ENCODE results near the gene DTNB.

Gene DTNB

DNA sequence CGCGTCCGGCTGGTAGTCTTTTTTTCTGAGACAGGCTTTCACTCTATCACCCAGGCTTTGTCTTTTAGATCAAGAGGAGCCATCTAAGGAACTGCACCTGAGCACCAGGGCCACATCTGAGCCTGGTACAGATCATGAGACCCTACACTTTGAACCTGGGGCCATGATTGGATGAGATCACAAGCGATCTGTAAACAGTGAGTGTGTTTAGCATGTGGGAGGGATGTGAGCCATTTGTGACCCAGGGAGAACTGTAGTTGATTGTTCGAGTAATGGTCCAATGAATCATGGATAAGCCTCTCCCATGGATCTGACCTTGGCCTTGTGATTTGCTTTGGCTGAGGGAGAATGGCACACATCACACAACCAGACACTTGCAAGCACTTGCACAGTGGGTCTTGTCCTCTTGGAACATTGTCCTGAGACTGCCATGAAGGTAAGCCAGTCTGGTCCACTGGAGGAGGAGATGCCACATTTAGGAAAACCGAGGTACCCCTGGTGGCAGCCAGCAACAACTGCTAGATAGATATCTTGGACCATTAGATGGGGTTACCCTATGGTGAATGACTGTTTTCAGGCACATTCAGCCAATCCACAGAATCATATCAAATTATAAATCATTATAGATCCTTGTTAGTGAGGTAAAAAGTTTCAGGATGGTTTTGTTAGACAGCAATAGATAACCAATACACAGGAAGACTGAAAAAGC, 19.5 kb upstream of the DTNB start:
- no peak overlapping the region for H3K4me2 ChIP-seq (ENCODE audit: low read length)
- H3K27me3 ChIP-seq (ENCODE audit: low read depth, low read length): peaks cover 13% of the 10 kb centered on the region
- no peak overlapping the region for H3K9ac ChIP-seq (ENCODE audit: low read length)
- no peak overlapping the region for H2AFZ ChIP-seq (ENCODE audit: low read depth, low read length)
- TF ChIP-seq EZH2phosphoT487 (IDR thresholded peaks at IDR 0.05; ENCODE audit: low read depth): no peak
- TF ChIP-seq, protein P1, sequence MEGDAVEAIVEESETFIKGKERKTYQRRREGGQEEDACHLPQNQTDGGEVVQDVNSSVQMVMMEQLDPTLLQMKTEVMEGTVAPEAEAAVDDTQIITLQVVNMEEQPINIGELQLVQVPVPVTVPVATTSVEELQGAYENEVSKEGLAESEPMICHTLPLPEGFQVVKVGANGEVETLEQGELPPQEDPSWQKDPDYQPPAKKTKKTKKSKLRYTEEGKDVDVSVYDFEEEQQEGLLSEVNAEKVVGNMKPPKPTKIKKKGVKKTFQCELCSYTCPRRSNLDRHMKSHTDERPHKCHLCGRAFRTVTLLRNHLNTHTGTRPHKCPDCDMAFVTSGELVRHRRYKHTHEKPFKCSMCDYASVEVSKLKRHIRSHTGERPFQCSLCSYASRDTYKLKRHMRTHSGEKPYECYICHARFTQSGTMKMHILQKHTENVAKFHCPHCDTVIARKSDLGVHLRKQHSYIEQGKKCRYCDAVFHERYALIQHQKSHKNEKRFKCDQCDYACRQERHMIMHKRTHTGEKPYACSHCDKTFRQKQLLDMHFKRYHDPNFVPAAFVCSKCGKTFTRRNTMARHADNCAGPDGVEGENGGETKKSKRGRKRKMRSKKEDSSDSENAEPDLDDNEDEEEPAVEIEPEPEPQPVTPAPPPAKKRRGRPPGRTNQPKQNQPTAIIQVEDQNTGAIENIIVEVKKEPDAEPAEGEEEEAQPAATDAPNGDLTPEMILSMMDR (IDR thresholded peaks at IDR 0.05; ENCODE audit: low read depth, low read length): no peak
- no peaks in the 10 kb centered on the region for H3K36me3 ChIP-seq (replicated peaks; ENCODE audit: low read depth, low read length)
- no peaks in the 10 kb centered on the region for H3K79me2 ChIP-seq (ENCODE audit: low read length)
- H3K4me1 ChIP-seq (ENCODE audit: low read length): no peaks in the 10 kb centered on the region
- no peaks in the 10 kb centered on the region for H4K20me1 ChIP-seq (ENCODE audit: insufficient read depth, low read length)
- no peaks in the 10 kb centered on the region for H3K9me3 ChIP-seq (ENCODE audit: insufficient read depth, low read length)
- no peak overlapping the region for H3K4me3 ChIP-seq (ENCODE audit: low read length)
- no peak overlapping the region for H3K27ac ChIP-seq (ENCODE audit: low read length)

DNA sequence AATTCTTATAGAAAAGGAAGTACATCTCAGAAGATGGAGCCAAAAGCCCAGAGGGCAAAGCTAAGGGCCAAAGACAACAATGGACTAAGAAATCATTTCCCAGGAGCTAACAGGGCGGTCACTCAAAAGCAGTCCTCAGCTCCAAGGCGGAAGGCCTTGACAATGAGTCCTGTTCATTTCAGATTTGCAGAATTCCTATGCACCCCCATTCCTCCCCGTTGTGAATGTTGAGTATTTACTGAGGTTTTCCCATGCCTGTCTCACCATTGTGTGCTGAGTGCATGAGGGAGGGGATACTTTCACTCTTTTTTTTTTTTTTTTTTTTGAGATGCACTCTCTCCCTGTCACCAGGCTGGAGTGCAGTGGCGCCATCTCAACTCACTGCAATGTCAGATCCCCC, 18.8 kb upstream of the DTNB start:
- no peaks in the 10 kb centered on the region for H3K79me2 ChIP-seq (ENCODE audit: low read length)
- H3K27ac ChIP-seq (ENCODE audit: low read length): no peak overlapping the region
- H3K4me3 ChIP-seq (ENCODE audit: low read length): no peak overlapping the region
- no peak overlapping the region for H3K4me2 ChIP-seq (ENCODE audit: low read length)
- H4K20me1 ChIP-seq (ENCODE audit: insufficient read depth, low read length): no peaks in the 10 kb centered on the region
- H3K9me3 ChIP-seq (ENCODE audit: insufficient read depth, low read length): no peaks in the 10 kb centered on the region
- no peaks in the 10 kb centered on the region for H3K36me3 ChIP-seq (replicated peaks; ENCODE audit: low read depth, low read length)
- TF ChIP-seq, protein P1 (IDR thresholded peaks at IDR 0.05; ENCODE audit: low read depth, low read length): no peak
- TF ChIP-seq EZH2phosphoT487 (IDR thresholded peaks at IDR 0.05; ENCODE audit: low read depth): no peak
- H3K27me3 ChIP-seq (ENCODE audit: low read depth, low read length): peaks cover 5% of the 10 kb centered on the region
- no peaks in the 10 kb centered on the region for H3K4me1 ChIP-seq (ENCODE audit: low read length)
- no peak overlapping the region for H2AFZ ChIP-seq (ENCODE audit: low read depth, low read length)
- H3K9ac ChIP-seq (ENCODE audit: low read length): no peak overlapping the region

DNA sequence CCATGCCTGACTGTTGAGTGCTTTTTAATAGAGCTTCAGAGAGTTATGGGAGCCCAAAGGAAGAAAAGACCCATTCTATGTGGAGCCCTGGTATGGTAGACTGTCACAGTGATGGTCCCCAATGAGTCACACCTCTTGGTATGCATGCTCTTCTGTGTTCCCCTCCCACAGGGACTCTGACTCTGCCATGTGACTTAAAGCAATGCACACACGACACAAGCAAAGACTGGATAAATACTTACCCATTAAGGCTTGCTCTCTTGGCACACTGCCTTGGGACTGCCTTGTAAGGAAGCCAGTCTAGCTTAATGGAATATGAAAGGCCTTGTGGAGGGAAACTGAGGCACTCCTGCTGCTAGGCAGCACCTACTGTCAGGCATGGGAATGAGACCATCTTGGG, 16.7 kb upstream of the DTNB start:
- Histone ChIP-seq H3K79me2 (ENCODE audit: low read length) (no peaks in the 10 kb centered on the region), H3K27ac (ENCODE audit: low read length) (no peak overlapping the region), H3K4me1 (ENCODE audit: low read length) (no peaks in the 10 kb centered on the region), H3K27me3 (ENCODE audit: low read depth, low read length) (peaks cover 11% of the 10 kb centered on the region), H3K4me3 (ENCODE audit: low read length) (no peak overlapping the region), H3K9ac (ENCODE audit: low read length) (no peak overlapping the region), H3K36me3 (replicated peaks; ENCODE audit: low read depth, low read length) (no peaks in the 10 kb centered on the region), H3K9me3 (ENCODE audit: insufficient read depth, low read length) (no peaks in the 10 kb centered on the region), H2AFZ (ENCODE audit: low read depth, low read length) (no peak overlapping the region), H3K4me2 (ENCODE audit: low read length) (no peak overlapping the region), H4K20me1 (ENCODE audit: insufficient read depth, low read length) (no peaks in the 10 kb centered on the region)
- TF ChIP-seq, protein P1 (IDR thresholded peaks at IDR 0.05; ENCODE audit: low read depth, low read length): no peak
- TF ChIP-seq EZH2phosphoT487 (IDR thresholded peaks at IDR 0.05; ENCODE audit: low read depth): no peak

DNA sequence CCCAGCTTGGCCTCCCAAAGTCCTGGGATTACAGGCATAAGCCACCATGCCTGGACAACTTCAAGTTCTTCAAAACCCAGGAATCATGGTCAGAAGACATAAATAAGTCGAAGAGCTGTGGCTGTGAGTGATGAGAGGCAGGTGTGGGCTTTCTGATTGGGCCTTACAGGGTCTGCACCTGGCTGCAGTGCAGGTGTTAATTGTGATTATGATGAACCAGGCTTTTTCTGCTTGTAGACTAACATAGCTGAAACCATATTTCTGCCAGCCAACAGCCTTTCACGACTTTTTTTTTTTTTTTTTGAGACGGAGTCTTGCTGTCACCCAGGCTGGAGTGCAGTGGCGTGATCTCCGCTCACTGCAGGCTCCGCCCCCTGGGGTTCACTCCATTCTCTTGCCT, 14.9 kb upstream of the DTNB start:
- TF ChIP-seq EZH2phosphoT487 (IDR thresholded peaks at IDR 0.05; ENCODE audit: low read depth): no peak
- TF ChIP-seq, protein P1 (IDR thresholded peaks at IDR 0.05; ENCODE audit: low read depth, low read length): no peak
- Histone ChIP-seq H2AFZ (ENCODE audit: low read depth, low read length) (no peak overlapping the region), H3K4me2 (ENCODE audit: low read length) (no peak overlapping the region), H3K36me3 (replicated peaks; ENCODE audit: low read depth, low read length) (no peaks in the 10 kb centered on the region), H4K20me1 (ENCODE audit: insufficient read depth, low read length) (no peaks in the 10 kb centered on the region), H3K4me1 (ENCODE audit: low read length) (no peaks in the 10 kb centered on the region), H3K27me3 (ENCODE audit: low read depth, low read length) (peaks cover 26% of the 10 kb centered on the region), H3K4me3 (ENCODE audit: low read length) (no peak overlapping the region), H3K79me2 (ENCODE audit: low read length) (no peaks in the 10 kb centered on the region), H3K27ac (ENCODE audit: low read length) (no peak overlapping the region), H3K9me3 (ENCODE audit: insufficient read depth, low read length) (no peaks in the 10 kb centered on the region), H3K9ac (ENCODE audit: low read length) (no peak overlapping the region)
